Activated T-cell treated with anti-CD3 and anti-CD28 coated beads, Interleukin-2, amount 50 U/mL, for 24 hours (primary cell): Measurements from ENCODE around the gene PRSS12.
"Not testable (repeated sequence)": the region's sequence is repeated elsewhere in the genome, so short reads cannot be mapped to it uniquely, and the experiment has no call there.

Experiments used
- DNase-seq: peaks from one replicate; pipeline ENCODE4 v3.0.0-alpha.2; 2020
- H3K27ac Mint-ChIP-seq: 2 replicates; pipeline ENCODE4 v1.8.0; 2020; ENCODE audit warnings: mild to moderate bottlenecking, mixed read lengths
- H3K27me3 Mint-ChIP-seq: 2 replicates; pipeline ENCODE4 v1.8.0; 2020; ENCODE audit warnings: mixed read lengths
- H3K36me3 Mint-ChIP-seq: 2 replicates; pipeline ENCODE4 v1.8.0; 2020; ENCODE audit warnings: low read depth, mixed read lengths
- H3K4me1 Mint-ChIP-seq: 2 replicates; pipeline ENCODE4 v1.8.0; 2020; ENCODE audit warnings: low read depth, mixed read lengths
- H3K4me3 Mint-ChIP-seq: 2 replicates; pipeline ENCODE4 v1.8.0; 2020; ENCODE audit warnings: mild to moderate bottlenecking, moderate library complexity, mixed read lengths
- H3K9me3 Mint-ChIP-seq: 2 replicates; pipeline ENCODE4 v1.8.0; 2020; ENCODE audit warnings: mixed read lengths

The PRSS12 gene

GRCh38 chr4:118352843-118353533, at the start of gene PRSS12:
Gene PRSS12 (minus strand): TSS chr4:118353003. CDS start chr4:118352720, 283 bp downstream.
- H3K4me3 Mint-ChIP-seq, result peak within 1 kb of the TSS; percentile 52
- H3K4me1 Mint-ChIP-seq, result peaks cover 15% of the 10 kb centered on the region
- no peaks in the 10 kb centered on the region for H3K36me3 Mint-ChIP-seq
- peaks cover 79% of the 10 kb centered on the region for H3K27me3 Mint-ChIP-seq
- no peak within 1 kb of the TSS for H3K27ac Mint-ChIP-seq
- no peaks in the 10 kb centered on the region for H3K9me3 Mint-ChIP-seq
- peak; percentile 71 for DNase-seq

GRCh38 chr4:118400356-118400755, 47.6 kb upstream of the PRSS12 start:
- H3K27ac Mint-ChIP-seq, result no peak overlapping the region
- H3K4me3 Mint-ChIP-seq, result no peak overlapping the region

GRCh38 chr4:118399883-118400282, 47.1 kb upstream of the PRSS12 start:
- H3K27ac Mint-ChIP-seq, H3K4me3 Mint-ChIP-seq, DNase-seq, H3K36me3 Mint-ChIP-seq, H3K4me1 Mint-ChIP-seq, H3K9me3 Mint-ChIP-seq: not testable (repeated sequence)
- H3K27me3 Mint-ChIP-seq, result peaks cover 19% of the 10 kb centered on the region

More at GRCh38 chr4:118400356-118400755, 47.6 kb upstream of the PRSS12 start:
- Mint-ChIP-seq H3K9me3 (no peaks in the 10 kb centered on the region), H3K4me1 (no peaks in the 10 kb centered on the region), H3K27me3 (peaks cover 19% of the 10 kb centered on the region), H3K36me3 (no peaks in the 10 kb centered on the region)
- DNase-seq, result no peak

GRCh38 chr4:118398226-118399090, 45.7 kb upstream of the PRSS12 start:
- no peaks in the 10 kb centered on the region for H3K36me3 Mint-ChIP-seq
- no peak for DNase-seq
- no peaks in the 10 kb centered on the region for H3K9me3 Mint-ChIP-seq
- H3K4me1 Mint-ChIP-seq, result no peaks in the 10 kb centered on the region
- H3K27ac Mint-ChIP-seq, result no peak overlapping the region
- H3K27me3 Mint-ChIP-seq, result peaks cover 15% of the 10 kb centered on the region
- H3K4me3 Mint-ChIP-seq, result no peak overlapping the region

DNA sequence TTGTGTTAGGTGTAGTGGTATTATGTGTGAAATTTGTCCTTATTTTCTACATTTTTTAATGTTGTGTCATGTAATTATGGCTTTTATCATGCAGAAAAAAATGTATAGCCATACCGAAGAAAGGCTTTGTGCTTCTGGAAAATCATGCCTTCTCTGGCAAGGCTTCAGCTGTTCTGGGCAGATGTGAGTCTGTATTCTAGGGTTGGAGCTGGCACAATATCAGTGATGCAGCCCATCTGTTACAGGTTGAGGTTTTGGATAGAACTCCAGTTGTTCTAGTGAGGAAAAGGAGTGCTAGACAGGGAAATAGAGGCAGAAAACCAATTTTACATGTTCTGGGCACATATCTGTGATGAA, 44.8 kb upstream of the PRSS12 start:
- H3K9me3 Mint-ChIP-seq, result peaks cover 2% of the 10 kb centered on the region
- peaks cover 15% of the 10 kb centered on the region for H3K27me3 Mint-ChIP-seq
- H3K4me3 Mint-ChIP-seq, result no peak overlapping the region
- no peaks in the 10 kb centered on the region for H3K4me1 Mint-ChIP-seq
- DNase-seq, result no peak
- no peak overlapping the region for H3K27ac Mint-ChIP-seq
- no peaks in the 10 kb centered on the region for H3K36me3 Mint-ChIP-seq

DNA sequence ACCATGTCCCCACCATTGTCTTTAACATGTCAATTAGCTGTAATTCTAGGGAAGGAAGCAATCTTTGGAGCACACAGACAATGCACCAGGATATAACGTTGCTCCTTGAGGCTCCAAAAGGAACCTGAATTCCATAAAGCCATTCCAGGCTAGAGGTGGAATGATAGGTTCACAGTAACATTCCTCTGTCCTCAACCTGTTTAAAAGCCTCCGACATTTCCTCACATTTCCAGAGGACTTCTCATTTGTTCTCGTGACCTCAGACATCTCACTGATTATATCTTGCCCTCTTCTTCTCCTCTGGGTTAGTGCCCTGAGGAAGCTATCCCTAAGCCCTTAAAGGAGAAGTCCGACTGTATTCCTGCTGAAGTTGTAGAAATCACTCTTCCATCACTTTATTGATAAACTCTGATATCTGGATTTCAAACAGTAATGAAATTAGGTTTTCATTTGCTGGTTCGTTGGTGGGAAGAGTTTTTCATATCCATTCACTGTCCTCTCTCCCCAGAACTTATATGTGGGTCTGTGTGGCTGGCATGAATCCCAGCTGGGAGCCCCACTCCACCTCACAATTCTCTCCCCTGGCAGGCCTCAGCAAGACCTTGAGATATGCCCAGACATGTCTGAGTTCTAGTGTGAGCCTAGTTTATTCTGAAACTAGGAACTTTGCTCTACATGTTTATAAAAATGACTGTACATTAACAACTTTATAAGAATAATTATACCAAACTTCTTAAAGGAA, 44.2 kb upstream of the PRSS12 start:
- DNase-seq, result no peak
- H3K4me3 Mint-ChIP-seq, result no peak overlapping the region
- no peak overlapping the region for H3K27ac Mint-ChIP-seq
- H3K27me3 Mint-ChIP-seq, result peaks cover 15% of the 10 kb centered on the region
- H3K36me3 Mint-ChIP-seq, result no peaks in the 10 kb centered on the region
- H3K9me3 Mint-ChIP-seq, result peaks cover 2% of the 10 kb centered on the region
- H3K4me1 Mint-ChIP-seq, result no peaks in the 10 kb centered on the region

DNA sequence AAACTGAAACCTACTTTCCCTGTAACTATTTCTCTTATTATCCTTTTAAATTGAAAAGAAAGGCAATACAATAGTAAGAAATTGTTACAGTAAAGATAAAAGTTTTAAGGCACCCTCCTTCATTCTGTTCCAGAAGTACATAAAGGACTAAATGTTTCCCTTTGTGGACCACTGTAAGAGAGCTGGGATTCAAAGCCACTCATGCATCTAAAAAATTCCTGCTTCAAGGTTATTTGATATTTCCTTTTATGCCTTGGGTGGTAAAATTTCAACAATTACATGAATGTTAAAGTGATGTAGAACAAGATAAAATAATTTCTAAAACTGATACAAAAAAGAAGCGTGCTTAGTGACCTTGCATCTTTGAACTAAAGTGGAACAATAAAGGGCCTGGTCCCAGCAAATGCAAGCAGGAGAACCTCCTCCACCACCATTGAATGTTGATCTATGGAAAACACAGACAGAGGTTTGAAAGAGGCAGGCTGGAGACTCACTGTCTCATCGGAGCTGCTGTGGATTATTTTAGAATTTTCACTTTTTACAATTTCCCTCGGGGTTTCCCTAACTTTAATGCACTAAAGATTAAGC, 42.3 kb upstream of the PRSS12 start:
- H3K27ac Mint-ChIP-seq, result no peak overlapping the region
- H3K27me3 Mint-ChIP-seq, result no peaks in the 10 kb centered on the region
- peaks cover 2% of the 10 kb centered on the region for H3K9me3 Mint-ChIP-seq
- no peaks in the 10 kb centered on the region for H3K4me1 Mint-ChIP-seq
- H3K4me3 Mint-ChIP-seq, result no peak overlapping the region
- no peak for DNase-seq
- no peaks in the 10 kb centered on the region for H3K36me3 Mint-ChIP-seq

GRCh38 chr4:118392509-118392908, 39.7 kb upstream of the PRSS12 start:
- H3K27me3 Mint-ChIP-seq, H3K36me3 Mint-ChIP-seq, H3K4me1 Mint-ChIP-seq, H3K9me3 Mint-ChIP-seq, DNase-seq, H3K4me3 Mint-ChIP-seq, H3K27ac Mint-ChIP-seq: not testable (repeated sequence)

DNA sequence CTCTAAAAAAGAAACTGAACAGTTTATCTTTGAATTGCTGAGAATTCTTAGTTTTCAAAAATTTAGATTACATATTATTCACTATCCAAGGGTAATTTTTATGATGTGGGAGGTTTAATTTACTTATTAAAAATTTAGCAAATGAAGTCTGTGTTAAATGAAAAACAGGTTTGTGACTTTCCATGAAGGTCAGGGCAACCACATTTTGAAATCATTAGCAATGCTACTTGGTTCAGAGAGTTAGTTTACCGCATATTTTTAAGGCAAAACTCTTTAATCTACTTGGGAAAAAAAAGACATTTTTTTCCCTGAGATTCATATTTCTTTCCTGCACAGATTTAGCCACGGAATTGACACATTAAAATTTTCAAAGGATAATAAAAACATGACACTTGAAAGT, 37.3 kb upstream of the PRSS12 start:
- H3K4me3 Mint-ChIP-seq, result no peak overlapping the region
- no peaks in the 10 kb centered on the region for H3K27me3 Mint-ChIP-seq
- peaks cover 14% of the 10 kb centered on the region for H3K9me3 Mint-ChIP-seq
- no peak for DNase-seq
- H3K27ac Mint-ChIP-seq, result no peak overlapping the region
- H3K4me1 Mint-ChIP-seq, result no peaks in the 10 kb centered on the region
- H3K36me3 Mint-ChIP-seq, result no peaks in the 10 kb centered on the region

DNA sequence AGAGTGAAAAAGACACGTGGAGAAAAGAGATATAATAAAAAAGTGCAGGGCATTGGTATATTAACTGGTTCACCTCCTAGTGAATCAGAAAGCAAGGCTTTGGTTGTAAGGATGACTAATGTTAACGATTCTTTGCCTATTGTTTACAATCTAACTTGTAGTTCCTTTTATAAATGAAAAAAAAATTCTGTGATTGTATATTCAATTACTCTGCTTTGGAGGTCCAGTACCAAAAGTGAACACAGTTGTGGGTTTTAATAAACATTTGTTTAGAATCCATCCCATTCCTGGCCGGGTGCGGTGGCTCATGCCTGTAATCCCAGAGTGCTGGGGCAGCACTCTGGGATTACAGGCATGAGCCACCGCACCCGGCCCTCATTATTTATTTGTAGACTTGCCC, 36.9 kb upstream of the PRSS12 start:
- no peak for DNase-seq
- Mint-ChIP-seq H3K27ac (no peak overlapping the region), H3K4me1 (no peaks in the 10 kb centered on the region), H3K9me3 (peaks cover 14% of the 10 kb centered on the region), H3K4me3 (no peak overlapping the region), H3K36me3 (no peaks in the 10 kb centered on the region), H3K27me3 (no peaks in the 10 kb centered on the region)

GRCh38 chr4:118388606-118389005, 35.8 kb upstream of the PRSS12 start:
- no peak for DNase-seq
- no peaks in the 10 kb centered on the region for H3K36me3 Mint-ChIP-seq
- no peaks in the 10 kb centered on the region for H3K27me3 Mint-ChIP-seq
- peaks cover 14% of the 10 kb centered on the region for H3K9me3 Mint-ChIP-seq
- no peaks in the 10 kb centered on the region for H3K4me1 Mint-ChIP-seq
- no peak overlapping the region for H3K4me3 Mint-ChIP-seq
- no peak overlapping the region for H3K27ac Mint-ChIP-seq

GRCh38 chr4:118381902-118382301, 29.1 kb upstream of the PRSS12 start:
- no peaks in the 10 kb centered on the region for H3K36me3 Mint-ChIP-seq
- H3K4me3 Mint-ChIP-seq, result no peak overlapping the region
- H3K9me3 Mint-ChIP-seq, result peaks cover 5% of the 10 kb centered on the region
- H3K27me3 Mint-ChIP-seq, result peaks cover 13% of the 10 kb centered on the region
- DNase-seq, result no peak
- H3K4me1 Mint-ChIP-seq, result no peaks in the 10 kb centered on the region
- H3K27ac Mint-ChIP-seq, result no peak overlapping the region

GRCh38 chr4:118373614-118374255, 20.9 kb upstream of the PRSS12 start:
- Mint-ChIP-seq H3K27ac (no peak overlapping the region), H3K36me3 (no peaks in the 10 kb centered on the region), H3K4me1 (no peaks in the 10 kb centered on the region), H3K9me3 (no peaks in the 10 kb centered on the region), H3K27me3 (peaks cover 31% of the 10 kb centered on the region), H3K4me3 (no peak overlapping the region)
- no peak for DNase-seq

DNA sequence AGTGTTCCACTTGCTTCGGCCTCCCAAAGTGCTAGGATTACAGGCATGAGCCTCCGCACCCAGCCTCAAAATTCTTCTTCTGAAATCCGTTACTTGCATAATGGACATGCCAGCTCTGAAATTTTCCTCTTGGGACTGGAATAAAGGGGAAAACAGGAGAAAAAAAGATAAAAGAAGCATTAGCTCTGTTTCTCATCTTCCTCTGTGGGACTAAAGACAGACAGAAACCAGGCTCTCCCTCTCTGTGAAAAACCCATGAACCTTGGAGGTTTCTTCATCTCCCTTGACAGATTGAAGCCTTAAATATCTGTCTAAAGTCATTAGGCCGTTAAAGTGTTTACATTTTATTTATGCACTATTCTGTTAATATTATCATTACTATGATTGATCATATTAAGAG, 19.4 kb upstream of the PRSS12 start:
- Mint-ChIP-seq H3K4me3 (no peak overlapping the region), H3K4me1 (no peaks in the 10 kb centered on the region), H3K9me3 (no peaks in the 10 kb centered on the region), H3K27ac (no peak overlapping the region), H3K36me3 (no peaks in the 10 kb centered on the region), H3K27me3 (peaks cover 31% of the 10 kb centered on the region)
- no peak for DNase-seq
